HG03097 (cell line): ENCODE measurements around the gene CNPY3.

Experiments
- ATAC-seq: cut with Tn5 transposase; IDR thresholded peaks from one replicate; pipeline ENCODE4 v1.9.1; 2021; ENCODE audit not compliant: unreplicated experiment, low FRiP score

CNPY3 gene

DNA sequence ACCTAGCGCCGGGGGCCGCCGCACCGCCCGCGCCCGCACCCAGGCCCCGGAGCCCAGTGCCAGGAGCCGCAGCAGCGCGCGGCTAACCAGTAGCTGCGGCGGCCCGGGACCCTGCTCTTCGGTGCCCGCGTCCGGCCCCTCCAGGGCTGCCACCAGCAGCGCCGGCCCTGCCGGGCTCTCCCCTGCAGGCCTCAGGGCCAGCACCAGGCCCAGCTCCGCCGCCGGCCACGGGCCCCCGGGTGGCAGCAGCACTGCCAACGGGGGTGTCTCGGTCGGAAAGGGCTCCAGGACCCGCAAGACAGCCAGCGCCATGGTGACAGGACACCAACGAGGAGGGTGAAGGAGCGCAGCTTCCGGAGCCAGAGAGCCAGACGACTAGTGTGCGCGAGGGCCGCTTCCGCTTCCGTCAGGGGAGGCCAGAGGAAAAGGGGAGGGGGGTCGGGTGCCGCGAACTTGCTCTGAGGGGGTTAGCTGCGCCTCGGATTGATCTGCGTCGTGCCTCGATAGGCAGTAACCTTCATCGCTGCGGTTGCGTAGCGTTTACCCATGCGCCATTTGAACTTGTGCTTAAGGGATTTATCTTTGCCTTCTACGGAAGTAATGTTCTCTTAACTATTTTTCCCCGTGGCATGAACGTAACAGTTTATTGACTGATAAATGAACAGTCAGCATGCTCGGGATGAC, 49.7 kb downstream of the CNPY3 start, which contains the start of gene PEX6:
Gene PEX6, minus strand, starts transcription at position 343 of the 684 bp plus-strand sequence. Its CDS starts 31 bp downstream, at position 312.
- ATAC-seq, result peak; percentile 82

DNA sequence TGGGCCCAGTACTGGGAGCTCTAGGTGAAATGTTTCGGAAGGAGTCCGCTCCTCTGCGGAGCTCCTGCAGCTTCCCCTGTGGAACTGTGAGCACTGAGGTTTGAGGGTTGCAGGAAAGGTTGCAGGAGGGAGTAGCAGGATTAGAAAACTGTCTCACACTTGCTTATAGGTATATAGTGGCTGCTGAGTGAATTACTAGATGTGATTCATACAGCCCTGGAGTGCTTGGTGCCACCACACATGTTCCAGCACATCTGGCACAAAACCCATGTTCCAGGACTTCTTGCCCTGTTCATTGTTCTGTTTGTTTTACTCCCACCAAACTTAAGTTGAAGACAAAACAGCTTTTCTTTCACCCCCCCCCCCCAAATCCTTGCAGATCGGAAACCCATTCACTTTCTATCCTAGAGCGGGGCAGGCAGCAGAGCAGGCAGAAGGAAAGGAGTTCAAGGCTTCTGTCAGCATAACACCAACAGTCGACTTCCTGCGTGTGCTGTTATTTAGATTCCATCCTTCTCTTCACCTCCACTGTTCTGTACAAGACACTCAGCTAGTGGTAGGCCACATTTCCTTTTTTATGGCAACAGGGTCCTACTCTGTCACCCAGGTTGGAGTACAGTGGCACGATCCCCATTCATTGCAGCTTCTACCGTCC, 50.4 kb downstream of the CNPY3 start:
- ATAC-seq, result no peak

DNA sequence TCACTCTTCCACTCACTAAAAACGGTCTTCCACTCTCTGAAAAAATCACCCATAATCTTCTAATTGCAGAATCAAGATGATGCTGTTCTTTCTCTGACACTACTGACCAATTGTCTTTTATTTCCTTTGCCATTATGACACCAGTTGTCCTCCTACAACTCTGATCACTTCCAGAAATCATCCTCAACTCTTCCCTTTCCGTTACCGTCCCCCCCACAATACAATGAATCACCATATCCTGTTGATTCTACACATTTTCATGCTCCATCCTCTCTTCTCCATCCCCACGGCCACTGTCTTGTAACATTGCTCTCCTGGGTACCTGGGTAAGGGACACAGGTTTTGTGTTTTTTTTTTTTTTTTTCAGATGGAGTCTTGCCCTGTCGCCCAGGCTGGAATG, 52.6 kb downstream of the CNPY3 start:
- ATAC-seq, result no peak

DNA sequence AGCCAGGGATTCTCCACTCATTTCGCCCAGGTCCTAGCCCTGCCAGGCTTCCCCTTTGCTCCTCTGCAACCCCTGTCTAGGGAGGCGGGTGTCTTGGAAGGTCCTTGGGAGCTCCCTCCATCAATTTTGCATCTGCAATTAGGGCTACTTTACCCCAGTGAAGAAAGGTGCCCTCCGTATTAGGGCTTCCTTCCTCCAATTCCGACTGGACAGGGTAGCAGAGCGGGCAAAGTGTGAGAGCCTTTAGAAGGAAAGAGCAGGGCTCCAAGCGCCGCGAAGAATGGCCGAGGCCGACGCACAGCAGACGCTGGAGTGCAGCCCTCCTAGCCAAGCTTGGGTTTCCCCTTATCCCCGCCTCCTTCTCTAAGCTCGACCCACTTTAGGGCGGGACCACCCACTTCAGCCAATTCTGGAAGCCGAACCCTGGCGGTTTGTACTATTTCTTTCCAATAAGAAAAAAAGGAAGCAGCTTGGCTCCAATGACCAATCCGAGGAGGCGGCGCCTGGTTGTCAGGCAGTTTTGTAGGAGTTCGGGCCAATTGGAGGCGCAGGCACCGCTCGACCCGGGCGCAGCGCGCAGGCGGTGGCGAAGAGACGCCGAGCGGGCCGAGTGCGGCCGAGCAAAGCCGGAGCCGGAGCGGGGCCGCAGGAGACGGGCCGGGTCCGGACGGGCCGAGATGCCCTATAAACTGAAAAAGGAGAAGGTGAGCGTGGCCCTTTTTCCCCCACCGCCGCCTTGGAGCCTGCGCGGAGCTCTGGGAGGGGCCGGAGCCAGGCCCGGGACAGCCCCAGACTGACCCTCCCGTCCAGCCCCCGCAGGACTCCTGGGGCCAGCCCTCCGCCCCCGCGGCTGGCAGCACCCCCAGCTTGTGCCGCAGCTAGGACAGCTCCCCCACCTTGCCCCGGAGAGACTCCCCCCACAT, 55.0 kb downstream of the CNPY3 start, which contains the start of gene PPP2R5D:
Gene PPP2R5D, plus strand, starts transcription at position 570 of the 923 bp plus-strand sequence. Its CDS starts 108 bp downstream, at position 678.
- peak; percentile 95 for ATAC-seq

DNA sequence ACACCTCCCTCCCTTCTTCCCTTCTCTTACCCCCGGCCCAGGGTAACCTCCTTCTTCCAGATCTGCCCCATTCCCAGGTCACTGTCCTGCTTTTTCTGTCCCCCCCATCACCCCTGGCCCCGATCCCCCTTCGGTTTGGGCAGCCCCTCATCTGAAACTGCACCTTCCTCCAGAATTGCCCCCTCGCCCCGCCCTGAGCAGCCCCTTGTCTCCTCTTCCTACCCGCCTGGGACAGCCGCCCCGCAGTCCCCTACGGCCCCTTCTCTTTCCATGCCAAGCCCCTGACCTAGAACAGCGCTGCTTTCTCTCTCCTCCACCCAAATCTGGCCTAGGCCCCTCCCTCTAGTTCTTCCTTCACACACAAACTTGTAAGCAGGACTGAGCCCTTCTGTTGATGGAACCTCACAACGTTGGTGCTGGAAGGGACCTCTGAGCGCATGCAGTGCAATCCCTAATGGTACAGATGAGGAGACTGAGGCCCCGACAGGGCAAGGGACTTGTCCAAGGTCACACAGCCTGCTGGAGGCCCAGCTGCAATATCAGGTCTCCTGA, 55.7 kb downstream of the CNPY3 start:
- ATAC-seq, result no peak

DNA sequence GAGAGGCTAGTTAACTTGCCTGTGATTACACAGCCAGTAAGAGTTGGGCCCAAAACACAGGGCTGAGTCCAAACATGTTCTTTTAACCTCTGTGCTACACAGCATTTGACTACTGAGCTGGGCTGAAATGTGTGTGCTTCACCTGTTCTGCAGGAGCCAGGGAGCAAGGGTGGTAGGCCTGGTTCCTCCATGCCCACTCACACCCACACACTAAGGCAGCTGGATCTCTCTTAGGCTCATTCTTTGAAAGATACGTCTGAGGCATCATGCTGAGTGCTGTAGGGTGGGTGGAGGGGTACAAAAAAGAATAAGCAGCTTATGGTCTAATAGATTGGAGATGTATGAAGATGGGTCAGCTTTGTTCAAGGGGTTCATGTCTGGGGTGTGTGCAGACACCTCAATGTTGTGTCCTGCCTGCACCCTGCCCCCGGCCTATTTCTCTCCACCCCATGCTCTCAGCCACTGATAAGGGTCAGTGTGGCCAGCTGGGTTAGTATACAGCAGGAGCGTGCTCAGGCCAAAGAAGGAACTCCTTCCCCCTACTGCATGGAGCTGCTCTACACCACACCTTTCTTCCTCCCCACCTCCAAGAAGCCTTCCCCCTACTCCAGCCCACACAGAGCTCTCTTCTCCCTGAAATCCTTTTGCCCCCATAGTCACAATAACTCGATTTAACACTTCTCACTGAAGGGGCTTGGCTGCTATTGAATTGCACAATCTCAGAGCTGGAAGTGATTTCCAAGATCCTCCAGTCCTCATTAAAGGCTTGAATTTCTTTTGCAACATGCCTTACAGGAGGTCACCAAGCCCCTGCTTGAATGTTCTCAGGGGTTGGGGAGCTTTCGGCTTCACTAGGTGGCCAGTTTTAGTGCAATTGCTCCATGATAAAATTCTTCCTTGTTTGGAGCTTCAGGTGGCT, 58.5 kb downstream of the CNPY3 start:
- ATAC-seq, result no peak

DNA sequence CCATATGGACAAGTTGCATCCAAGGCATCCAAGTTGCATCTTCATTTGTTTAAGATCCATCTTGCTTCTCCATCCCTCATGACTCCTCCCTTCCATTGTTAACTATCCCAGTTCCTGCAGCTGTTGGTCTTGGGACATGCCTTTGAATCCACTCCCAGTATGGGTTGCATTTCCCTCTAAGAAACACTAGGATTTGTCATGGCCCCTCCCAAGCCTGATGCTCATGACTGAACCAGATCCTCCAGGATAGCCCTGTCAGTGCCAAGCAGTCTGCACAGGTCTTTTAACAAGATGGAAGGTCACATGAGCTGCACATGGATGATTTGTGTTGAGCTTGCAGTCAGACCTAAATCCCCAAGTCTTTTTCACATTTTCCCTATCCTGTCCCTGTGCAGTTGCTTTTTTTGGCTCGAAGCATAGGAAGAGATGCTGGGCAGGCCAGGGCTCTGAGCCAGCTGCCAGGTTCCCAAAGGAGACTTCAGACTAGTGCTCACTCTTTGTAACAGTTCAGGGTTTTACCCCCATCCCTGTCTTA, 59.3 kb downstream of the CNPY3 start:
- no peak for ATAC-seq
